Mesodermal cell (in vitro differentiated cells): ENCODE results near the gene PAK6.
A peak's percentile ranks its signal among the peaks of the same experiment; 100 is the strongest.

Source experiments
- H3K27ac ChIP-seq: 2 replicates; pipeline ENCODE4 v1.7.0; 2013; ENCODE audit warnings: mild to moderate bottlenecking, low read depth, low read length, moderate library complexity; ENCODE audit not compliant: severe bottlenecking
- H3K36me3 ChIP-seq: 2 replicates; pipeline ENCODE4 v1.7.1; 2013; ENCODE audit warnings: mild to moderate bottlenecking, low read length, moderate library complexity; ENCODE audit not compliant: control insufficient read depth, insufficient read depth
- H3K4me1 ChIP-seq: one replicate; pipeline ENCODE4 v1.7.1; 2013; ENCODE audit warnings: mild to moderate bottlenecking, low read length; ENCODE audit not compliant: insufficient read depth, control insufficient read depth, poor library complexity, severe bottlenecking
- H3K4me3 ChIP-seq: 2 replicates; pipeline ENCODE4 v1.7.0; 2013; ENCODE audit warnings: low read length, control low read depth, mild to moderate bottlenecking; ENCODE audit not compliant: insufficient read depth, poor library complexity, severe bottlenecking; ENCODE audit errors: extremely low read depth
- H3K9me3 ChIP-seq: 2 replicates; pipeline ENCODE4 v1.7.1; 2013; ENCODE audit warnings: mild to moderate bottlenecking, low read length, moderate library complexity; ENCODE audit not compliant: control insufficient read depth
- WGBS, 2 experiments: methylation state at CpG; one replicate each; pipeline ENCODE4 v1.1.5; 2013; ENCODE audit warnings: missing lambda C conversion rate in 2 of 2; ENCODE audit not compliant: insufficient coverage in 2 of 2; 5-methylcytosine and 5-hydroxymethylcytosine counted together

The PAK6 gene

GRCh38 chr15:40313531-40314398 is 74.9 kb downstream of the PAK6 start:
- Histone ChIP-seq H3K27ac (no peak overlapping the region), H3K4me1 (peaks cover 29% of the 10 kb centered on the region), H3K36me3 (no peaks in the 10 kb centered on the region), H3K9me3 (no peaks in the 10 kb centered on the region), H3K4me3 (no peak overlapping the region)
- 70 to 89% methylated on average over 7 of the region's 10 CpGs for WGBS, 2 experiments

GRCh38 chr15:40314723-40315276 is 75.9 kb downstream of the PAK6 start:
- Histone ChIP-seq H3K9me3 (no peaks in the 10 kb centered on the region), H3K36me3 (no peaks in the 10 kb centered on the region), H3K4me1 (peaks cover 18% of the 10 kb centered on the region), H3K27ac (no peak overlapping the region), H3K4me3 (no peak overlapping the region)
- 83 to 91% methylated on average over 2 of the region's 4 CpGs for WGBS, 2 experiments

GRCh38 chr15:40316931-40317330 is 78.1 kb downstream of the PAK6 start:
- Histone ChIP-seq H3K27ac (no peak overlapping the region), H3K9me3 (no peaks in the 10 kb centered on the region), H3K4me3 (no peak overlapping the region), H3K36me3 (no peaks in the 10 kb centered on the region), H3K4me1 (peaks cover 24% of the 10 kb centered on the region)
- WGBS, 2 experiments, result 100% methylated on average over 1 to 2 of the region's 3 CpGs

GRCh38 chr15:40317580-40317979 is 78.7 kb downstream of the PAK6 start:
- Histone ChIP-seq H3K9me3 (no peaks in the 10 kb centered on the region), H3K36me3 (no peaks in the 10 kb centered on the region), H3K4me3 (no peak overlapping the region), H3K27ac (no peak overlapping the region), H3K4me1 (peaks cover 31% of the 10 kb centered on the region)
- 80 to 88% methylated on average over 3 of the region's 4 CpGs for WGBS, 2 experiments

GRCh38 chr15:40320409-40320808 is 81.5 kb downstream of the PAK6 start:
- H3K4me1 ChIP-seq, result peaks cover 22% of the 10 kb centered on the region
- no peak overlapping the region for H3K27ac ChIP-seq
- H3K4me3 ChIP-seq, result no peak overlapping the region
- no peaks in the 10 kb centered on the region for H3K36me3 ChIP-seq
- no peaks in the 10 kb centered on the region for H3K9me3 ChIP-seq
- WGBS, 2 experiments, result 88 to 90% methylated on average over 1 of the region's 1 CpG

GRCh38 chr15:40320931-40321371 is 82.1 kb downstream of the PAK6 start:
- WGBS, 2 experiments, result 0% methylated on average over 1 of the region's 2 CpGs
- no peak overlapping the region for H3K27ac ChIP-seq
- H3K36me3 ChIP-seq, result no peaks in the 10 kb centered on the region
- peaks cover 24% of the 10 kb centered on the region for H3K4me1 ChIP-seq
- no peak overlapping the region for H3K4me3 ChIP-seq
- no peaks in the 10 kb centered on the region for H3K9me3 ChIP-seq

GRCh38 chr15:40322531-40323238 is 83.8 kb downstream of the PAK6 start:
- H3K4me3 ChIP-seq, result peak overlapping the region; percentile 27
- peak overlapping the region; percentile 10 for H3K27ac ChIP-seq
- H3K9me3 ChIP-seq, result no peaks in the 10 kb centered on the region
- peaks cover 41% of the 10 kb centered on the region for H3K4me1 ChIP-seq
- 9% methylated on average over 25 to 26 of the region's 26 CpGs for WGBS, 2 experiments
- H3K36me3 ChIP-seq, result no peaks in the 10 kb centered on the region

GRCh38 chr15:40323239-40323952 is 84.5 kb downstream of the PAK6 start, which contains the start of gene INAFM2:
Gene INAFM2, plus strand, starts transcription at chr15:40323692. Its CDS starts 364 bp downstream, at chr15:40324056.
- no peaks in the 10 kb centered on the region for H3K36me3 ChIP-seq
- no peaks in the 10 kb centered on the region for H3K9me3 ChIP-seq
- peak within 1 kb of the TSS; percentile 63 for H3K4me3 ChIP-seq
- H3K27ac ChIP-seq, result peak within 1 kb of the TSS; percentile 10
- H3K4me1 ChIP-seq, result peaks cover 47% of the 10 kb centered on the region
- WGBS, 2 experiments, result 0 to 1% methylated on average over 61 to 73 of the region's 103 CpGs

GRCh38 chr15:40323953-40324937 is 85.4 kb downstream of the PAK6 start:
- H3K36me3 ChIP-seq, result no peaks in the 10 kb centered on the region
- peak overlapping the region; percentile 63 for H3K4me3 ChIP-seq
- H3K9me3 ChIP-seq, result no peaks in the 10 kb centered on the region
- WGBS, 2 experiments, result 0% methylated on average over 68 to 87 of the region's 101 CpGs
- H3K27ac ChIP-seq, result no peak overlapping the region
- H3K4me1 ChIP-seq, result peaks cover 55% of the 10 kb centered on the region
